Adrenal gland (tissue), 12 donors: ENCODE measurements around the gene CMTM4. TPM values are rescaled to one million over a fixed set of nuclear protein-coding genes. Genes with fewer than 3 reads are reported as not detected.
"Not testable (repeated sequence)": the region's sequence is repeated elsewhere in the genome, so short reads cannot be mapped to it uniquely, and the experiment has no call there.

Experiments
- DNase-seq, 7 donors: peaks; one replicate each; pipeline ENCODE4 v3.0.0-alpha.2; 2019 to 2020
- H3K27ac ChIP-seq, 5 donors: fragments of 200-600 bp; sonication (generic) in 4 of 5; 1 replicate in 3 of 5; 2 replicates in 2 of 5; pipeline versions ENCODE4 v1.5.1 to v1.8.0; 2016 to 2020; ENCODE audit warnings: mild to moderate bottlenecking in 1 of 5
- H3K27me3 ChIP-seq: fragments of 200-600 bp; 2 replicates; pipeline ENCODE4 v1.8.0; 2021
- H3K36me3 ChIP-seq, 2 donors: fragments of 200-600 bp; replicated peaks in 1 of 2; 1 replicate in 1 of 2; 2 replicates in 1 of 2; pipeline versions ENCODE4 v1.5.1 to v1.8.0; 2018 to 2022
- H3K4me1 ChIP-seq, 2 donors: fragments of 200-600 bp; replicated peaks in 1 of 2; 1 replicate in 1 of 2; 2 replicates in 1 of 2; pipeline versions ENCODE4 v1.5.1 to v1.8.0; 2018 to 2021
- H3K4me3 ChIP-seq, 4 donors: fragments of 200-600 bp; sonication (generic) in 3 of 4; one replicate each; pipeline ENCODE4 v1.5.1; 2016 to 2018
- H3K9me3 ChIP-seq, 3 donors: fragments of 200-600 bp; sonication (generic) in 1 of 3; replicated peaks in 1 of 3; 1 replicate in 2 of 3; 2 replicates in 1 of 3; pipeline versions ENCODE4 v1.5.1 to v1.8.0; 2016 to 2021
- POLR2A ChIP-seq, 2 donors: fragments of 450-650 bp; IDR thresholded peaks; one replicate each; pipeline ENCODE4 v1.6.1; 2017; ENCODE audit warnings: antibody characterized with exemption in 2 of 2, mild to moderate bottlenecking in 2 of 2, moderate library complexity in 1 of 2
- WGBS, 4 donors: extraction: QIAGEN DNeasy Blood & Tissue Kit in 2 of 4; methylation state at CpG; one replicate each; pipeline versions ENCODE4 v1.1.5 to v1.1.7; 2013 to 2017; 5-methylcytosine and 5-hydroxymethylcytosine counted together
- intact Hi-C, 2 donors: fragments of 100-400 bp; cut with DNase I; formaldehyde crosslinking; loops; one replicate each; pipeline versions ENCODE4 v1.14.1 to v1.15.0; 2022 to 2023
- polyA plus RNA-seq, 3 donors: library from polyadenylated mRNA; stranded (reverse); fragments of 200-250 nt in 2 of 3; fragments of 350-450 nt in 1 of 3; fragmentation: Illumina TruSeq in 1 of 3; extraction: RNeasy Lipid Tissue Mini Kit (QIAGEN cat#74804) in 1 of 3; gene quantifications; one replicate each; pipeline ENCODE4 v1.2.3, GENCODE V29; 2013 to 2014
- total RNA-seq, 9 donors: library from RNA; depleted of rRNA in 4 of 9; stranded (reverse); fragments of >200 nt in 4 of 9; fragments of 120-200 nt in 1 of 9; fragmentation: NEBNext Ultra II Directional in 1 of 9; extraction: Animal tissue kit (Norgen Biotek cat#: 25700) in 1 of 9; gene quantifications; one replicate each; pipeline versions ENCODE4 v1.1.0 to v1.2.4, GENCODE V29; 2013 to 2023
- TF ChIP-seq, protein P1 (sequence below), 6 experiments: fragments of 450-650 bp in 4 of 6; fragments of 200-600 bp in 2 of 6; sonication (generic) in 1 of 6; IDR thresholded peaks; 1 replicate in 5 of 6; 2 replicates in 1 of 6; pipeline versions ENCODE4 v1.5.1 to v1.8.0; 2016 to 2021; ENCODE audit warnings: antibody characterized with exemption in 6 of 6, mild to moderate bottlenecking in 2 of 6, moderate library complexity in 1 of 6
- donor health status: healthy with polysubstance abuse.
- donor health status: Bipolar disorder and iron deficiency.
- donor health status: DM: yes; HTN: yes; CAD: no.
- donor health status: DM: no; HTN: no; CAD: no.
- donor health status: DM: no; HTN: no; CAD: no.
- donor health status: DM: yes; HTN: yes; CAD: no.

The CMTM4 gene
- total and polyA plus RNA-seq, 12 donors, result 9.2 to 35.3 (median 20.0) TPM

DNA sequence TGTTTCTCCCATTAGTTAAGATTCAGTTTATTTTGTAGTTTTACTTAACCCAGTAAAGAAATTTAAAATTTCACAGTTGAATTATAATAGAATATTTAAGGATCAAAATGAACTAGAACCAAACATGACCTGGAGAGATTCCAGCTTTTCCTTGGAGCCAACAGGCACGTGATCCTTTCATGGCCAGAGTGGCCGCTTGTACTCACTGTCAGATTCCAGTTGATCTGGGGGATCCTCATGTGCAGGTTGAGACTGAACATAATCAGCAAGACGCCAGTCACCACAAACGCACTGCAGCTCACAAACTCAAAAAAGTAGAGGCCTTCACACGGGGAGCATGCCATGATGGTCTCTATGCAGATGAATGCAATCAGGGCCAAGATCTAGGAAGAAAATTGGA is 60.3 kb downstream of the CMTM4 start:
- no peaks in the 10 kb centered on the region for H3K9me3 ChIP-seq
- no peaks in the 10 kb centered on the region for H3K36me3 ChIP-seq
- no peaks in the 10 kb centered on the region for H3K27me3 ChIP-seq
- intact Hi-C loops, result no loop called here
- H3K27ac ChIP-seq, result no peak overlapping the region
- WGBS, 4 donors, result 56 to 70% (median 65%) methylated on average over 5 of the region's 5 CpGs
- no peak overlapping the region for H3K4me3 ChIP-seq
- peaks cover 0 to 6% of the 10 kb centered on the region in 2 donors for H3K4me1 ChIP-seq
- no peak for TF ChIP-seq POLR2A (IDR thresholded peaks at IDR 0.05)
- TF ChIP-seq, protein P1, sequence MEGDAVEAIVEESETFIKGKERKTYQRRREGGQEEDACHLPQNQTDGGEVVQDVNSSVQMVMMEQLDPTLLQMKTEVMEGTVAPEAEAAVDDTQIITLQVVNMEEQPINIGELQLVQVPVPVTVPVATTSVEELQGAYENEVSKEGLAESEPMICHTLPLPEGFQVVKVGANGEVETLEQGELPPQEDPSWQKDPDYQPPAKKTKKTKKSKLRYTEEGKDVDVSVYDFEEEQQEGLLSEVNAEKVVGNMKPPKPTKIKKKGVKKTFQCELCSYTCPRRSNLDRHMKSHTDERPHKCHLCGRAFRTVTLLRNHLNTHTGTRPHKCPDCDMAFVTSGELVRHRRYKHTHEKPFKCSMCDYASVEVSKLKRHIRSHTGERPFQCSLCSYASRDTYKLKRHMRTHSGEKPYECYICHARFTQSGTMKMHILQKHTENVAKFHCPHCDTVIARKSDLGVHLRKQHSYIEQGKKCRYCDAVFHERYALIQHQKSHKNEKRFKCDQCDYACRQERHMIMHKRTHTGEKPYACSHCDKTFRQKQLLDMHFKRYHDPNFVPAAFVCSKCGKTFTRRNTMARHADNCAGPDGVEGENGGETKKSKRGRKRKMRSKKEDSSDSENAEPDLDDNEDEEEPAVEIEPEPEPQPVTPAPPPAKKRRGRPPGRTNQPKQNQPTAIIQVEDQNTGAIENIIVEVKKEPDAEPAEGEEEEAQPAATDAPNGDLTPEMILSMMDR (IDR thresholded peaks at IDR 0.05), result no peak
- DNase-seq, result peak in 1 of 7 donors; percentile 26

GRCh38 chr16:66635406-66635805 is 61.1 kb downstream of the CMTM4 start:
- TF ChIP-seq, protein P1 (IDR thresholded peaks at IDR 0.05), result no peak
- no peak for TF ChIP-seq POLR2A (IDR thresholded peaks at IDR 0.05)
- WGBS, 4 donors, result 83 to 86% (median 86%) methylated on average over 5 to 6 of the region's 6 CpGs
- intact Hi-C loops, result no loop called here
- no peak overlapping the region for H3K27ac ChIP-seq
- DNase-seq, result no peak
- H3K4me1 ChIP-seq, result peaks cover 0 to 6% of the 10 kb centered on the region in 2 donors
- H3K27me3 ChIP-seq, result no peaks in the 10 kb centered on the region
- H3K9me3 ChIP-seq, result no peaks in the 10 kb centered on the region
- no peak overlapping the region for H3K4me3 ChIP-seq
- no peaks in the 10 kb centered on the region for H3K36me3 ChIP-seq

GRCh38 chr16:66634527-66635196 is 61.9 kb downstream of the CMTM4 start:
- DNase-seq, result no peak
- peaks cover 0 to 6% of the 10 kb centered on the region in 2 donors for H3K4me1 ChIP-seq
- H3K27me3 ChIP-seq, result no peaks in the 10 kb centered on the region
- no peak overlapping the region for H3K27ac ChIP-seq
- TF ChIP-seq POLR2A (IDR thresholded peaks at IDR 0.05), result no peak
- TF ChIP-seq, protein P1 (IDR thresholded peaks at IDR 0.05), result no peak
- H3K36me3 ChIP-seq, result no peaks in the 10 kb centered on the region
- intact Hi-C loops, result no loop called here
- no peaks in the 10 kb centered on the region for H3K9me3 ChIP-seq
- WGBS, 4 donors, result 88 to 94% (median 91%) methylated on average over 4 of the region's 4 CpGs
- no peak overlapping the region for H3K4me3 ChIP-seq

- H3K4me1 ChIP-seq, H3K4me3 ChIP-seq, intact Hi-C loops, H3K27me3 ChIP-seq, H3K36me3 ChIP-seq, H3K27ac ChIP-seq, DNase-seq, H3K9me3 ChIP-seq: not testable (repeated sequence)
- WGBS, 4 donors, result 94 to 100% (median 97%) methylated on average over 3 to 4 of the region's 4 CpGs
These were observed 65.0 kb downstream of the CMTM4 start for GRCh38 chr16:66631558-66631957.

DNA sequence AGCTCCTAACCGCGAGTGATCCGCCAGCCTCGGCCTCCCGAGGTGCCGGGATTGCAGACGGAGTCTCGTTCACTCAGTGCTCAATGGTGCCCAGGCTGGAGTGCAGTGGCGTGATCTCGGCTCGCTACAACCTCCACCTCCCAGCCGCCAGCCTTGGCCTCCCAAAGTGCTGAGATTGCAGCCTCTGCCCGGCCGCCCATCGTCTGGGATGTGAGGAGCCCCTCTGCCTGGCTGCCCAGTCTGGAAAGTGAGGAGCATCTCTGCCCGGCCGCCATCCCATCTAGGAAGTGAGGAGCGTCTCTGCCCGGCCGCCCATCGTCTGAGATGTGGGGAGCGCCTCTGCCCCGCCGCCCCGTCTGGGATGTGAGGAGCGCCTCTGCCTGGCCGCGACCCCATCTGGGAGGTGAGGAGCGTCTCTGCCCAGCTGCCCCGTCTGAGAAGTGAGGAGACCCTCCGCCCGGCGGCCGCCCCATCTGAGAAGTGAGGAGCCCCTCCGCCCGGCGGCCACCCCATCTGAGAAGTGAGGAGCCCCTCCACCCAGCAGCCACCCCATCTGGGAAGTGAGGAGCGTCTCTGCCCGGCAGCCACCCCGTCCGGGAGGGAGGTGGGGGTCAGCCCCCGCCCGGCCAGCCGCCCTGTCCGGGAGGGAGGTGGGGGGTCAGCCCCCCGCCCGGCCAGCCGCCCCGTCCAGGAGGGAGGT is 65.8 kb downstream of the CMTM4 start:
- WGBS, 4 donors, result 90 to 95% (median 94%) methylated on average over 2 to 26 of the region's 49 CpGs
- H3K27ac ChIP-seq, DNase-seq, intact Hi-C loops, H3K27me3 ChIP-seq, H3K36me3 ChIP-seq, H3K4me1 ChIP-seq, H3K9me3 ChIP-seq, H3K4me3 ChIP-seq: not testable (repeated sequence)
